Activated naive CD8-positive, alpha-beta T cell (primary cell): ENCODE measurements around the gene TYROBP.

Experiments used
- H3K27ac Mint-ChIP-seq: one replicate; pipeline ENCODE4 v1.8.0; 2021; ENCODE audit warnings: mixed read lengths
- H3K27me3 Mint-ChIP-seq: one replicate; pipeline ENCODE4 v1.8.0; 2021; ENCODE audit warnings: mixed read lengths
- H3K36me3 Mint-ChIP-seq: one replicate; pipeline ENCODE4 v1.8.0; 2021; ENCODE audit warnings: mixed read lengths
- H3K4me1 Mint-ChIP-seq: one replicate; pipeline ENCODE4 v1.8.0; 2021; ENCODE audit warnings: low read depth, mixed read lengths
- H3K4me3 Mint-ChIP-seq: one replicate; pipeline ENCODE4 v1.8.0; 2021; ENCODE audit warnings: mild to moderate bottlenecking, mixed read lengths
- H3K9me3 Mint-ChIP-seq: one replicate; pipeline ENCODE4 v1.8.0; 2021; ENCODE audit warnings: low read depth, mixed read lengths

Gene TYROBP

GRCh38 chr19:35937345-35938281 lies 29.5 kb upstream of the TYROBP start:
- no peaks in the 10 kb centered on the region for H3K36me3 Mint-ChIP-seq
- H3K4me1 Mint-ChIP-seq, result peaks cover 35% of the 10 kb centered on the region
- no peaks in the 10 kb centered on the region for H3K9me3 Mint-ChIP-seq
- peak overlapping the region; percentile 50 for H3K27ac Mint-ChIP-seq
- no peaks in the 10 kb centered on the region for H3K27me3 Mint-ChIP-seq
- H3K4me3 Mint-ChIP-seq, result peak overlapping the region; percentile 88

GRCh38 chr19:35936738-35937268 lies 28.7 kb upstream of the TYROBP start:
- Mint-ChIP-seq H3K27ac (peak overlapping the region; percentile 16), H3K4me1 (peaks cover 36% of the 10 kb centered on the region), H3K9me3 (no peaks in the 10 kb centered on the region), H3K36me3 (no peaks in the 10 kb centered on the region), H3K4me3 (peak overlapping the region; percentile 88), H3K27me3 (no peaks in the 10 kb centered on the region)

- Mint-ChIP-seq H3K27me3 (no peaks in the 10 kb centered on the region), H3K36me3 (no peaks in the 10 kb centered on the region), H3K9me3 (no peaks in the 10 kb centered on the region), H3K27ac (peak within 1 kb of the TSS; percentile 82), H3K4me1 (peaks cover 40% of the 10 kb centered on the region), H3K4me3 (peak within 1 kb of the TSS; percentile 95)
Measured at GRCh38 chr19:35935911-35936737, 28.0 kb upstream of the TYROBP start, which contains the start of gene LRFN3. TSS of gene LRFN3 (plus strand) at chr19:35936374. CDS start at chr19:35939426, 3,052 bp downstream.

- no peaks in the 10 kb centered on the region for H3K9me3 Mint-ChIP-seq
- H3K4me3 Mint-ChIP-seq, result no peak overlapping the region
- H3K27me3 Mint-ChIP-seq, result no peaks in the 10 kb centered on the region
- no peak overlapping the region for H3K27ac Mint-ChIP-seq
- H3K4me1 Mint-ChIP-seq, result peaks cover 33% of the 10 kb centered on the region
- no peaks in the 10 kb centered on the region for H3K36me3 Mint-ChIP-seq
Measured at GRCh38 chr19:35932291-35932936, 24.3 kb upstream of the TYROBP start.

- Mint-ChIP-seq H3K9me3 (no peaks in the 10 kb centered on the region), H3K4me3 (peak overlapping the region; percentile 40), H3K27ac (no peak overlapping the region), H3K4me1 (peaks cover 31% of the 10 kb centered on the region), H3K36me3 (no peaks in the 10 kb centered on the region), H3K27me3 (no peaks in the 10 kb centered on the region)
Measured at GRCh38 chr19:35931874-35932202, 23.7 kb upstream of the TYROBP start.

- H3K27me3 Mint-ChIP-seq, result no peaks in the 10 kb centered on the region
- H3K9me3 Mint-ChIP-seq, result no peaks in the 10 kb centered on the region
- H3K36me3 Mint-ChIP-seq, result no peaks in the 10 kb centered on the region
- H3K4me3 Mint-ChIP-seq, result peak overlapping the region; percentile 86
- H3K27ac Mint-ChIP-seq, result peak overlapping the region; percentile 86
- peaks cover 33% of the 10 kb centered on the region for H3K4me1 Mint-ChIP-seq
Measured at GRCh38 chr19:35931161-35931873, 23.2 kb upstream of the TYROBP start.

GRCh38 chr19:35929876-35930275 lies 21.8 kb upstream of the TYROBP start:
- Mint-ChIP-seq H3K4me3 (peak overlapping the region; percentile 69), H3K9me3 (peaks cover 12% of the 10 kb centered on the region), H3K27me3 (no peaks in the 10 kb centered on the region), H3K36me3 (peaks cover 4% of the 10 kb centered on the region), H3K27ac (peak overlapping the region; percentile 91), H3K4me1 (peaks cover 25% of the 10 kb centered on the region)

GRCh38 chr19:35928507-35928906 lies 20.4 kb upstream of the TYROBP start:
- peaks cover 12% of the 10 kb centered on the region for H3K9me3 Mint-ChIP-seq
- peaks cover 25% of the 10 kb centered on the region for H3K4me1 Mint-ChIP-seq
- peak overlapping the region; percentile 64 for H3K27ac Mint-ChIP-seq
- H3K36me3 Mint-ChIP-seq, result peaks cover 4% of the 10 kb centered on the region
- H3K4me3 Mint-ChIP-seq, result no peak overlapping the region
- H3K27me3 Mint-ChIP-seq, result no peaks in the 10 kb centered on the region

- no peaks in the 10 kb centered on the region for H3K27me3 Mint-ChIP-seq
- peaks cover 14% of the 10 kb centered on the region for H3K4me1 Mint-ChIP-seq
- H3K9me3 Mint-ChIP-seq, result peaks cover 12% of the 10 kb centered on the region
- H3K27ac Mint-ChIP-seq, result no peak overlapping the region
- H3K36me3 Mint-ChIP-seq, result peaks cover 4% of the 10 kb centered on the region
- H3K4me3 Mint-ChIP-seq, result no peak overlapping the region
Measured at GRCh38 chr19:35925501-35925900, 17.4 kb upstream of the TYROBP start.

- H3K9me3 Mint-ChIP-seq, result peaks cover 11% of the 10 kb centered on the region
- no peaks in the 10 kb centered on the region for H3K27me3 Mint-ChIP-seq
- peaks cover 4% of the 10 kb centered on the region for H3K36me3 Mint-ChIP-seq
- no peak overlapping the region for H3K4me3 Mint-ChIP-seq
- no peaks in the 10 kb centered on the region for H3K4me1 Mint-ChIP-seq
- H3K27ac Mint-ChIP-seq, result no peak overlapping the region
Measured at GRCh38 chr19:35921012-35921411, 12.9 kb upstream of the TYROBP start.

- H3K4me3 Mint-ChIP-seq, result no peak overlapping the region
- no peaks in the 10 kb centered on the region for H3K36me3 Mint-ChIP-seq
- peaks cover 1% of the 10 kb centered on the region for H3K4me1 Mint-ChIP-seq
- H3K27ac Mint-ChIP-seq, result no peak overlapping the region
- H3K9me3 Mint-ChIP-seq, result no peaks in the 10 kb centered on the region
- H3K27me3 Mint-ChIP-seq, result no peaks in the 10 kb centered on the region
Measured at GRCh38 chr19:35919306-35919705, 11.2 kb upstream of the TYROBP start.

GRCh38 chr19:35915443-35915842 lies 7.3 kb upstream of the TYROBP start:
- Mint-ChIP-seq H3K27me3 (no peaks in the 10 kb centered on the region), H3K4me1 (peaks cover 11% of the 10 kb centered on the region), H3K27ac (no peak overlapping the region), H3K4me3 (no peak overlapping the region), H3K9me3 (no peaks in the 10 kb centered on the region), H3K36me3 (no peaks in the 10 kb centered on the region)

GRCh38 chr19:35913589-35913988 lies 5.5 kb upstream of the TYROBP start:
- H3K4me3 Mint-ChIP-seq, result no peak overlapping the region
- H3K27ac Mint-ChIP-seq, result no peak overlapping the region
- peaks cover 23% of the 10 kb centered on the region for H3K4me1 Mint-ChIP-seq
- no peaks in the 10 kb centered on the region for H3K9me3 Mint-ChIP-seq
- no peaks in the 10 kb centered on the region for H3K27me3 Mint-ChIP-seq
- H3K36me3 Mint-ChIP-seq, result no peaks in the 10 kb centered on the region

- Mint-ChIP-seq H3K9me3 (no peaks in the 10 kb centered on the region), H3K27ac (no peak overlapping the region), H3K4me1 (peaks cover 26% of the 10 kb centered on the region), H3K4me3 (no peak overlapping the region), H3K27me3 (no peaks in the 10 kb centered on the region), H3K36me3 (no peaks in the 10 kb centered on the region)
Measured at GRCh38 chr19:35911790-35912189, 3.7 kb upstream of the TYROBP start.
